AG09309 (cell line): ENCODE data around the gene FGF14.

ENCODE experiments used
- DNase-seq: peaks from one replicate; pipeline ENCODE4 v3.0.0-alpha.2; 2010; ENCODE audit warnings: low read depth
- H3K4me3 ChIP-seq: 2 replicates; pipeline ENCODE4 v1.5.1; 2011; ENCODE audit warnings: mild to moderate bottlenecking, low read depth, low read length, moderate library complexity; ENCODE audit not compliant: control insufficient read depth
- CTCF ChIP-seq: IDR thresholded peaks from 2 replicates; pipeline ENCODE4 v1.5.1; 2011; ENCODE audit warnings: mild to moderate bottlenecking, low read depth, low read length, inconsistent platforms; ENCODE audit not compliant: insufficient read depth, control insufficient read depth; ENCODE audit errors: missing control alignments

Gene FGF14

GRCh38 chr13:101730420-101731000, 671.3 kb downstream of the FGF14 start:
- DNase-seq: no peak
- H3K4me3 ChIP-seq: no peak overlapping the region
- no peak for TF ChIP-seq CTCF

GRCh38 chr13:101728615-101729014, 673.2 kb downstream of the FGF14 start:
- TF ChIP-seq CTCF: no peak
- no peak overlapping the region for H3K4me3 ChIP-seq

GRCh38 chr13:101728021-101728420, 673.8 kb downstream of the FGF14 start:
- no peak overlapping the region for H3K4me3 ChIP-seq
- no peak for DNase-seq
- no peak for TF ChIP-seq CTCF

More at GRCh38 chr13:101728615-101729014, 673.2 kb downstream of the FGF14 start:
- no peak for DNase-seq

- TF ChIP-seq CTCF: no peak
- no peak for DNase-seq
- no peak overlapping the region for H3K4me3 ChIP-seq
These were observed 674.7 kb downstream of the FGF14 start for GRCh38 chr13:101727118-101727517.

GRCh38 chr13:101726681-101727080, 675.2 kb downstream of the FGF14 start:
- no peak for DNase-seq
- TF ChIP-seq CTCF: no peak
- H3K4me3 ChIP-seq: no peak overlapping the region

GRCh38 chr13:101718496-101718895, 683.4 kb downstream of the FGF14 start:
- DNase-seq: no peak
- TF ChIP-seq CTCF: no peak
- no peak overlapping the region for H3K4me3 ChIP-seq

GRCh38 chr13:101717353-101717752, 684.5 kb downstream of the FGF14 start:
- DNase-seq: no peak
- H3K4me3 ChIP-seq: no peak overlapping the region
- TF ChIP-seq CTCF: no peak
